A549 (cell line): ENCODE results near the gene CBLC. TPM values are rescaled to one million over a fixed set of nuclear protein-coding genes. Genes with fewer than 3 reads are reported as not detected.
A peak's percentile ranks its signal among the peaks of the same experiment; 100 is the strongest.

Experiments used
- ATOH8 ChIP-seq: fragments of 250-450 bp; sonication (Bioruptor Pico); IDR thresholded peaks from 2 replicates; pipeline ENCODE4 v1.5.0; 2020; ENCODE audit warnings: low read depth, mild to moderate bottlenecking, moderate library complexity
- BCL3 ChIP-seq: fragments of >200 bp; sonication (Bioruptor Twin); formaldehyde crosslinking; IDR thresholded peaks from 3 replicates; pipeline ENCODE4 v1.6.1; 2016
- CBX8 ChIP-seq: fragments of 200-600 bp; sonication (generic); IDR thresholded peaks from 2 replicates; pipeline ENCODE4 v1.6.1; 2016
- CTCF ChIP-seq: fragments of >200 bp; sonication (Bioruptor Twin); formaldehyde crosslinking; IDR thresholded peaks from 3 replicates; pipeline ENCODE4 v1.5.1; 2016
- E2F6 ChIP-seq: IDR thresholded peaks from 2 replicates; pipeline ENCODE4 v1.6.1; 2012; ENCODE audit warnings: low read depth, borderline replicate concordance
- EHF ChIP-seq: fragments of 250-450 bp; sonication (Bioruptor Pico); IDR thresholded peaks from 2 replicates; pipeline ENCODE4 v1.5.0; 2020; ENCODE audit warnings: mild to moderate bottlenecking
- ELK1 ChIP-seq: fragments of 150-350 bp; IDR thresholded peaks from 2 replicates; pipeline ENCODE4 v1.6.1; 2014; ENCODE audit warnings: low read depth, mild to moderate bottlenecking, low read length
- FOSL2 ChIP-seq, 2 experiments: fragments of 450-650 bp in 1 of 2; fragments of >200 bp in 1 of 2; sonication (Bioruptor Twin) in 1 of 2; formaldehyde crosslinking; IDR thresholded peaks; 2 replicates each; pipeline versions ENCODE4 v1.5.0 to v1.6.1; 2016 to 2020; ENCODE audit warnings: mild to moderate bottlenecking in 1 of 2, moderate library complexity in 1 of 2
- HEYL ChIP-seq: fragments of 250-450 bp; sonication (Bioruptor Pico); IDR thresholded peaks from 2 replicates; pipeline ENCODE4 v1.8.0; 2021; ENCODE audit warnings: mild to moderate bottlenecking, moderate library complexity
- HMGXB4 ChIP-seq: fragments of 250-450 bp; sonication (Bioruptor Pico); IDR thresholded peaks from 2 replicates; pipeline ENCODE4 v1.5.0; 2021; ENCODE audit warnings: mild to moderate bottlenecking, moderate library complexity, borderline replicate concordance
- HOXA7 ChIP-seq: fragments of 250-450 bp; sonication (Bioruptor Pico); IDR thresholded peaks from 2 replicates; pipeline ENCODE4 v1.5.0; 2020; ENCODE audit warnings: mild to moderate bottlenecking, moderate library complexity
- JUNB ChIP-seq: fragments of >200 bp; sonication (Bioruptor Twin); formaldehyde crosslinking; IDR thresholded peaks from 2 replicates; pipeline ENCODE4 v1.6.1; 2016
- KDM5A ChIP-seq: fragments of 200-600 bp; sonication (generic); IDR thresholded peaks from 2 replicates; pipeline ENCODE4 v1.6.1; 2016; ENCODE audit warnings: antibody characterized with exemption, mild to moderate bottlenecking
- NPAS2 ChIP-seq: fragments of 250-450 bp; sonication (Bioruptor Pico); IDR thresholded peaks from 2 replicates; pipeline ENCODE4 v1.8.0; 2022; ENCODE audit warnings: mild to moderate bottlenecking, moderate library complexity, borderline replicate concordance
- NR3C1 ChIP-seq: fragments of >200 bp; sonication (Bioruptor Twin); formaldehyde crosslinking; IDR thresholded peaks from 3 replicates; pipeline ENCODE4 v1.6.1; 2017
- POLR2A ChIP-seq: IDR thresholded peaks from 2 replicates; pipeline ENCODE4 v1.6.1; 2012; ENCODE audit warnings: mild to moderate bottlenecking, low read length
- RARB ChIP-seq: fragments of 250-450 bp; sonication (Bioruptor Pico); IDR thresholded peaks from 2 replicates; pipeline ENCODE4 v1.8.0; 2021; ENCODE audit warnings: mild to moderate bottlenecking, moderate library complexity
- RCOR1 ChIP-seq: fragments of 150-350 bp; IDR thresholded peaks from 2 replicates; pipeline ENCODE4 v1.6.1; 2014; ENCODE audit warnings: antibody characterized with exemption, low read length, low read depth
- RFX5 ChIP-seq: fragments of 450-650 bp; IDR thresholded peaks from 2 replicates; pipeline ENCODE4 v1.7.1; 2014; ENCODE audit warnings: antibody characterized with exemption, mild to moderate bottlenecking, moderate library complexity
- TFCP2L1 ChIP-seq: fragments of 250-450 bp; sonication (Bioruptor Pico); IDR thresholded peaks from 2 replicates; pipeline ENCODE4 v1.5.0; 2021; ENCODE audit warnings: mild to moderate bottlenecking
- TP53 ChIP-seq: fragments of 250-450 bp; sonication (Bioruptor Pico); IDR thresholded peaks from 2 replicates; pipeline ENCODE4 v1.5.0; 2021; ENCODE audit warnings: mild to moderate bottlenecking, moderate library complexity
- ZC3H11A ChIP-seq: fragments of 450-650 bp; IDR thresholded peaks from 2 replicates; pipeline ENCODE4 v1.6.1; 2014; ENCODE audit warnings: antibody characterized with exemption, mild to moderate bottlenecking
- polyA plus RNA-seq, 4 experiments: library from polyadenylated mRNA; depleted of rRNA in 3 of 4; stranded (reverse); fragments of >200 nt; fragmentation: RNase III in 1 of 4; extraction: RNeasy Plus Mini Kit Qiagen cat#74134 plus additional on column Dnase treatment in 1 of 4; gene quantifications; 2 replicates in 3 of 4; 3 replicates in 1 of 4; pipeline ENCODE4 v1.2.3, GENCODE V29; 2011 to 2017

CBLC gene
- polyA plus RNA-seq, 2 of the 4 experiments (the other 2 are of a cell fraction) = not detected

- TF ChIP-seq CTCF (no peak), RARB (CRISPR knock-in tag) (peak; percentile 92; the same call in 1 of the 2 replicates), FOSL2 (IDR thresholded peaks at IDR 0.05) (peak; percentile 96), FOSL2 (CRISPR knock-in tag; IDR thresholded peaks at IDR 0.05) (peak; percentile 99), ELK1 (no peak), JUNB (peak; percentile 96), HMGXB4 (CRISPR knock-in tag) (no peak), HEYL (no peak; the same call in 1 of the 2 replicates), TP53 (CRISPR knock-in tag) (no peak), NPAS2 (CRISPR knock-in tag) (no peak), E2F6 (0 out of 2 replicates have a peak, but pooled peaks have one; percentile 8), BCL3 (peak; percentile 98), RCOR1 (no peak), ZC3H11A (no peak), KDM5A (no peak), TFCP2L1 (CRISPR knock-in tag) (no peak; the same call in none of the 2 replicates), NR3C1 (no peak), RFX5 (no peak), CBX8 (no peak), HOXA7 (peak; percentile 64; the same call in 1 of the 2 replicates), POLR2A (peak; percentile 39; the same call in 1 of the 2 replicates), EHF (CRISPR knock-in tag) (peak; percentile 96), ATOH8 (CRISPR knock-in tag) (peak; percentile 87)
Observed at GRCh38 chr19:44741841-44742329, 35.8 kb upstream of the CBLC start (continued).
